Thyroid gland (tissue), 4 donors: ENCODE data around the gene ZFP28. TPM values are rescaled to one million over a fixed set of nuclear protein-coding genes. Genes with fewer than 3 reads are reported as not detected.

Source experiments
- DNase-seq, 2 donors: peaks; one replicate each; pipeline ENCODE4 v3.0.0-alpha.2; 2019
- H3K27ac ChIP-seq, 3 donors: fragments of 200-600 bp; sonication (generic); 1 replicate in 2 of 3; 2 replicates in 1 of 3; pipeline ENCODE4 v1.5.1; 2016 to 2019; ENCODE audit warnings: mild to moderate bottlenecking in 1 of 3, moderate library complexity in 1 of 3
- H3K27me3 ChIP-seq: fragments of 200-600 bp; sonication (generic); one replicate; pipeline ENCODE4 v1.5.1; 2019
- H3K36me3 ChIP-seq, 2 donors: fragments of 200-600 bp; sonication (generic); one replicate each; pipeline ENCODE4 v1.5.1; 2016 to 2019
- H3K4me1 ChIP-seq, 2 donors: fragments of 200-600 bp; sonication (generic); one replicate each; pipeline ENCODE4 v1.5.1; 2017 to 2019
- H3K4me3 ChIP-seq, 3 donors: fragments of 200-600 bp; sonication (generic); replicated peaks in 1 of 3; 1 replicate in 2 of 3; 2 replicates in 1 of 3; pipeline ENCODE4 v1.5.1; 2016; ENCODE audit warnings: mild to moderate bottlenecking in 1 of 3
- H3K9me3 ChIP-seq: fragments of 200-600 bp; sonication (generic); one replicate; pipeline ENCODE4 v1.5.1; 2017
- CTCF ChIP-seq, 6 experiments: fragments of 200-600 bp in 3 of 6; fragments of 450-650 bp in 3 of 6; sonication (generic) in 3 of 6; IDR thresholded peaks; one replicate each; pipeline ENCODE4 v1.5.1; 2016 to 2019; ENCODE audit warnings: antibody characterized with exemption in 6 of 6, mild to moderate bottlenecking in 2 of 6, inconsistent platforms in 1 of 6, moderate library complexity in 1 of 6
- POLR2A ChIP-seq, 2 donors: fragments of 450-650 bp; IDR thresholded peaks; one replicate each; pipeline ENCODE4 v1.6.1; 2017; ENCODE audit warnings: antibody characterized with exemption in 2 of 2, mild to moderate bottlenecking in 2 of 2, moderate library complexity in 1 of 2
- WGBS, 2 donors: methylation state at CpG; one replicate each; pipeline ENCODE4 v1.1.5; 2017; 5-methylcytosine and 5-hydroxymethylcytosine counted together
- intact Hi-C: fragments of 100-400 bp; cut with DNase I; formaldehyde crosslinking; loops from one replicate; pipeline ENCODE4 v1.15.1; 2023
- total RNA-seq, 4 donors: library from RNA; depleted of rRNA; stranded (reverse); fragments of >200 nt; gene quantifications; one replicate each; pipeline ENCODE4 v1.2.3, GENCODE V29; 2016

Gene ZFP28
- total RNA-seq, 4 donors from 2014 or later: 6.6 to 9.8 (median 9.5) TPM

- intact Hi-C loops: no loop called here
- WGBS, 2 donors: 35 to 67% methylated on average over 6 of the region's 6 CpGs
- Histone ChIP-seq H3K27ac (no peak overlapping the region), H3K27me3 (no peaks in the 10 kb centered on the region), H3K36me3 (peaks cover 42 to 47% of the 10 kb centered on the region in 2 donors), H3K4me1 (no peaks in the 10 kb centered on the region), H3K9me3 (no peaks in the 10 kb centered on the region), H3K4me3 (no peak overlapping the region)
- TF ChIP-seq CTCF (IDR thresholded peaks at IDR 0.05) (no peak), POLR2A (IDR thresholded peaks at IDR 0.05) (no peak)
- no peak for DNase-seq
Observed at GRCh38 chr19:56547535-56547934, 8.8 kb downstream of the ZFP28 start.

GRCh38 chr19:56554272-56554869 is 15.6 kb downstream of the ZFP28 start:
- Histone ChIP-seq H3K4me3 (no peak overlapping the region), H3K27me3 (no peaks in the 10 kb centered on the region), H3K4me1 (no peaks in the 10 kb centered on the region), H3K9me3 (no peaks in the 10 kb centered on the region), H3K27ac (no peak overlapping the region), H3K36me3 (peaks cover 39 to 56% of the 10 kb centered on the region in 2 donors)
- WGBS, 2 donors: 88 to 89% methylated on average over 6 of the region's 6 CpGs
- DNase-seq: no peak
- intact Hi-C loops: no loop called here
- no peak for TF ChIP-seq POLR2A (IDR thresholded peaks at IDR 0.05)
- no peak for TF ChIP-seq CTCF (IDR thresholded peaks at IDR 0.05)

- no peak for DNase-seq
- H3K27me3 ChIP-seq: no peaks in the 10 kb centered on the region
- H3K4me1 ChIP-seq: peaks cover under 1 to 7% of the 10 kb centered on the region in 2 donors
- TF ChIP-seq CTCF (IDR thresholded peaks at IDR 0.05) (no peak), POLR2A (IDR thresholded peaks at IDR 0.05) (no peak)
- 97 to 99% methylated on average over 2 of the region's 2 CpGs for WGBS, 2 donors
- intact Hi-C loops: no loop called here
- H3K4me3 ChIP-seq: no peak overlapping the region
- no peak overlapping the region for H3K27ac ChIP-seq
- no peaks in the 10 kb centered on the region for H3K36me3 ChIP-seq
- no peaks in the 10 kb centered on the region for H3K9me3 ChIP-seq
Observed at GRCh38 chr19:56562766-56563165, 24.0 kb downstream of the ZFP28 start.

- no peaks in the 10 kb centered on the region for H3K9me3 ChIP-seq
- WGBS, 2 donors: 1 to 2% methylated on average over 16 to 23 of the region's 23 CpGs
- peak; percentile 39 to 48 for DNase-seq
Observed at GRCh38 chr19:56566904-56567273, 28.1 kb downstream of the ZFP28 start.

More at GRCh38 chr19:56566904-56567273, 28.1 kb downstream of the ZFP28 start:
- Histone ChIP-seq H3K36me3 (peaks cover 20 to 22% of the 10 kb centered on the region in 2 donors), H3K27ac (peak overlapping the region in 2 of 3 donors; percentile 59 to 65), H3K27me3 (no peaks in the 10 kb centered on the region), H3K4me3 (peak overlapping the region; percentile 83 to 99 (median 90)), H3K4me1 (peaks cover 7 to 13% of the 10 kb centered on the region in 2 donors)
- TF ChIP-seq POLR2A (IDR thresholded peaks at IDR 0.05): no peak
- TF ChIP-seq CTCF (IDR thresholded peaks at IDR 0.05): no peak
- intact Hi-C loops: no loop called here
